Effector memory CD4-positive, alpha-beta T cell (primary cell): Measurements from ENCODE around the gene BRINP2.

Experiments
- DNase-seq, 3 donors: peaks; one replicate each; pipeline ENCODE4 v3.0.0-alpha.2; 2020
- H3K27ac ChIP-seq: 2 replicates; pipeline ENCODE4 v1.7.0; 2013; ENCODE audit warnings: mild to moderate bottlenecking, low read length, moderate library complexity; ENCODE audit not compliant: insufficient read depth, poor library complexity, severe bottlenecking
- H3K27me3 ChIP-seq: replicated peaks from 2 replicates; pipeline ENCODE4 v1.7.0; 2013; ENCODE audit warnings: mild to moderate bottlenecking, low read length; ENCODE audit not compliant: insufficient read depth, control insufficient read depth, poor library complexity, severe bottlenecking
- H3K36me3 ChIP-seq: 2 replicates; pipeline ENCODE4 v1.7.0; 2013; ENCODE audit warnings: mild to moderate bottlenecking, low read length, moderate library complexity; ENCODE audit not compliant: control insufficient read depth, insufficient read depth
- H3K4me1 ChIP-seq: 2 replicates; pipeline ENCODE4 v1.7.0; 2013; ENCODE audit warnings: low read length, mild to moderate bottlenecking; ENCODE audit not compliant: control insufficient read depth, insufficient read depth, poor library complexity, severe bottlenecking
- H3K4me3 ChIP-seq: 2 replicates; pipeline ENCODE4 v1.7.0; 2013; ENCODE audit warnings: low read length, low read depth, mild to moderate bottlenecking; ENCODE audit not compliant: insufficient read depth, poor library complexity, severe bottlenecking
- H3K9me3 ChIP-seq: 2 replicates; pipeline ENCODE4 v1.7.0; 2013; ENCODE audit warnings: mild to moderate bottlenecking, low read length, moderate library complexity; ENCODE audit not compliant: control insufficient read depth

The BRINP2 gene

GRCh38 chr1:177216587-177217202 is 45.9 kb downstream of the BRINP2 start:
- Histone ChIP-seq H3K27ac (no peak overlapping the region), H3K4me1 (no peaks in the 10 kb centered on the region), H3K36me3 (no peaks in the 10 kb centered on the region), H3K27me3 (no peaks in the 10 kb centered on the region), H3K4me3 (no peak overlapping the region), H3K9me3 (no peaks in the 10 kb centered on the region)
- DNase-seq, result no peak

GRCh38 chr1:177219554-177220458 is 49.0 kb downstream of the BRINP2 start:
- no peaks in the 10 kb centered on the region for H3K9me3 ChIP-seq
- H3K4me1 ChIP-seq, result no peaks in the 10 kb centered on the region
- H3K27me3 ChIP-seq, result no peaks in the 10 kb centered on the region
- H3K27ac ChIP-seq, result no peak overlapping the region
- DNase-seq, result no peak
- no peaks in the 10 kb centered on the region for H3K36me3 ChIP-seq
- H3K4me3 ChIP-seq, result no peak overlapping the region

- no peak for DNase-seq
- Histone ChIP-seq H3K27me3 (no peaks in the 10 kb centered on the region), H3K4me3 (no peak overlapping the region), H3K4me1 (no peaks in the 10 kb centered on the region), H3K27ac (no peak overlapping the region), H3K36me3 (no peaks in the 10 kb centered on the region), H3K9me3 (no peaks in the 10 kb centered on the region)
Measured at GRCh38 chr1:177223359-177223758, 52.6 kb downstream of the BRINP2 start.

- Histone ChIP-seq H3K9me3 (no peaks in the 10 kb centered on the region), H3K36me3 (no peaks in the 10 kb centered on the region), H3K27ac (no peak overlapping the region), H3K4me3 (no peak overlapping the region), H3K27me3 (no peaks in the 10 kb centered on the region), H3K4me1 (no peaks in the 10 kb centered on the region)
- no peak for DNase-seq
Measured at GRCh38 chr1:177227978-177228692, 57.4 kb downstream of the BRINP2 start.

- H3K27ac ChIP-seq, result no peak overlapping the region
- no peak overlapping the region for H3K4me3 ChIP-seq
- H3K36me3 ChIP-seq, result no peaks in the 10 kb centered on the region
- H3K27me3 ChIP-seq, result no peaks in the 10 kb centered on the region
- H3K4me1 ChIP-seq, result no peaks in the 10 kb centered on the region
- H3K9me3 ChIP-seq, result no peaks in the 10 kb centered on the region
- no peak for DNase-seq
Measured at GRCh38 chr1:177228693-177229065, 57.9 kb downstream of the BRINP2 start.

GRCh38 chr1:177229781-177230180 is 59.0 kb downstream of the BRINP2 start:
- H3K36me3 ChIP-seq, result no peaks in the 10 kb centered on the region
- H3K9me3 ChIP-seq, result no peaks in the 10 kb centered on the region
- no peaks in the 10 kb centered on the region for H3K27me3 ChIP-seq
- no peak overlapping the region for H3K27ac ChIP-seq
- no peak overlapping the region for H3K4me3 ChIP-seq
- DNase-seq, result no peak
- H3K4me1 ChIP-seq, result no peaks in the 10 kb centered on the region

- Histone ChIP-seq H3K9me3 (no peaks in the 10 kb centered on the region), H3K4me1 (no peaks in the 10 kb centered on the region), H3K36me3 (no peaks in the 10 kb centered on the region), H3K4me3 (no peak overlapping the region), H3K27me3 (no peaks in the 10 kb centered on the region), H3K27ac (no peak overlapping the region)
- no peak for DNase-seq
Measured at GRCh38 chr1:177230228-177231016, 59.7 kb downstream of the BRINP2 start.

- no peak for DNase-seq
Measured at GRCh38 chr1:177235350-177235749, 64.6 kb downstream of the BRINP2 start.

GRCh38 chr1:177236962-177237361 is 66.2 kb downstream of the BRINP2 start:
- no peaks in the 10 kb centered on the region for H3K4me1 ChIP-seq
- no peaks in the 10 kb centered on the region for H3K27me3 ChIP-seq
- H3K9me3 ChIP-seq, result no peaks in the 10 kb centered on the region
- DNase-seq, result no peak
- H3K4me3 ChIP-seq, result no peak overlapping the region
- no peaks in the 10 kb centered on the region for H3K36me3 ChIP-seq
- no peak overlapping the region for H3K27ac ChIP-seq

More at GRCh38 chr1:177235350-177235749, 64.6 kb downstream of the BRINP2 start:
- H3K9me3 ChIP-seq, result no peaks in the 10 kb centered on the region
- no peak overlapping the region for H3K27ac ChIP-seq
- H3K36me3 ChIP-seq, result no peaks in the 10 kb centered on the region
- no peaks in the 10 kb centered on the region for H3K4me1 ChIP-seq
- no peak overlapping the region for H3K4me3 ChIP-seq
- no peaks in the 10 kb centered on the region for H3K27me3 ChIP-seq
